HCT116 (cell line): ENCODE data around the gene UMODL1. TPM values are rescaled to one million over a fixed set of nuclear protein-coding genes. Genes with fewer than 3 reads are reported as not detected.

ENCODE experiments used
- ATAC-seq: fragments of 200-7000 bp; cut with Tn5 transposase; 2 replicates; pipeline ENCODE4 v1.9.1; 2020; ENCODE audit warnings: mild to moderate bottlenecking, moderate library complexity
- BruUV-seq: library from RNA; stranded (reverse); fragments of 400-500 nt; replicated peaks from 2 replicates; lab custom pipeline; 2021; lab: Mats Ljungman, UMichigan
- CTCF ChIA-PET: fragments of 300-600 bp; sonication (Branson Sonifier 250); formaldehyde crosslinking; loops from one replicate; lab custom pipeline; 2021; ENCODE audit warnings: antibody characterized with exemption; lab: Charles Lee
- POLR2A ChIA-PET: fragments of 300-600, 350-600 bp; sonication (Branson Sonifier 250); formaldehyde crosslinking; loops from one replicate; lab custom pipeline; 2021; ENCODE audit warnings: antibody characterized with exemption; lab: Charles Lee
- RAD21 ChIA-PET, 2 experiments: fragments of 300-600 bp; sonication (Branson Sonifier 250); formaldehyde crosslinking; loops; one replicate each; lab custom pipeline; 2023; ENCODE audit warnings: low total read pairs in 2 of 2; ENCODE audit not compliant: uncharacterized antibody in 2 of 2, unreplicated experiment in 2 of 2, low non-redundant PET in 1 of 2; lab: Charles Lee
- DNase-seq: peaks from one replicate; pipeline ENCODE4 v3.0.0-alpha.2; 2010; ENCODE audit warnings: low read depth, low spot score
- H2AFZ ChIP-seq: fragments of 200-600 bp; shearing (Covaris generic), sonication (generic); 2 replicates; pipeline ENCODE4 v1.6.1; 2017; ENCODE audit warnings: low read depth, mixed run types, mixed read lengths, antibody characterized with exemption, low read length; ENCODE audit not compliant: poor library complexity, severe bottlenecking
- H3K27ac ChIP-seq: 2 replicates; pipeline ENCODE4 v1.5.1; 2012; ENCODE audit warnings: low read depth, low read length
- H3K27me3 ChIP-seq: fragments of 200-600 bp; sonication (generic); 2 replicates; pipeline ENCODE4 v1.6.1; 2016; ENCODE audit warnings: mixed run types, low read length, mixed read lengths; ENCODE audit not compliant: insufficient read depth
- H3K36me3 ChIP-seq, 2 experiments: fragments of 200-500 bp in 1 of 2; fragments of 200-600 bp in 1 of 2; sonication (Bioruptor generic) in 1 of 2; sonication (generic) in 1 of 2; 2 replicates each; pipeline versions ENCODE4 v1.5.1 to v1.6.1; 2014 to 2016; ENCODE audit warnings: low read length in 2 of 2, inconsistent platforms in 1 of 2, mixed read lengths in 1 of 2, mixed run types in 1 of 2; ENCODE audit not compliant: insufficient read depth in 2 of 2, control insufficient read depth in 1 of 2
- H3K4me1 ChIP-seq, 2 experiments: fragments of 200-600 bp in 1 of 2; sonication (generic) in 1 of 2; 2 replicates each; pipeline versions ENCODE4 v1.5.1 to v1.6.1; 2012 to 2017; ENCODE audit warnings: low read length in 2 of 2, inconsistent platforms in 1 of 2, mild to moderate bottlenecking in 1 of 2, mixed read lengths in 1 of 2, mixed run types in 1 of 2, moderate library complexity in 1 of 2; ENCODE audit not compliant: insufficient read depth in 2 of 2, control insufficient read depth in 1 of 2
- H3K4me2 ChIP-seq: fragments of 200-600 bp; sonication (generic); 2 replicates; pipeline ENCODE4 v1.6.1; 2017; ENCODE audit warnings: mixed run types, low read length, mixed read lengths
- H3K4me3 ChIP-seq, 2 experiments: fragments of 200-600 bp in 1 of 2; sonication (generic) in 1 of 2; replicated peaks in 1 of 2; 2 replicates each; pipeline ENCODE4 v1.5.1; 2011 to 2016; ENCODE audit warnings: low read length in 2 of 2, control low read depth in 1 of 2, low read depth in 1 of 2, mild to moderate bottlenecking in 1 of 2, mixed read lengths in 1 of 2, mixed run types in 1 of 2
- H3K79me2 ChIP-seq: fragments of 200-600 bp; sonication (generic); 2 replicates; pipeline ENCODE4 v1.6.1; 2017; ENCODE audit warnings: mild to moderate bottlenecking, mixed run types, low read length, moderate library complexity, mixed read lengths; ENCODE audit not compliant: insufficient read depth
- H3K9ac ChIP-seq: fragments of 200-600 bp; sonication (generic); 2 replicates; pipeline ENCODE4 v1.6.1; 2016; ENCODE audit warnings: low read length, mixed read lengths
- H3K9me2 ChIP-seq: fragments of 200-600 bp; sonication (generic), shearing (Covaris generic); 2 replicates; pipeline ENCODE4 v1.6.1; 2017; ENCODE audit warnings: mixed run types, mild to moderate bottlenecking, moderate library complexity; ENCODE audit not compliant: insufficient read depth
- H3K9me3 ChIP-seq, 2 experiments: fragments of 200-500 bp in 1 of 2; fragments of 200-600 bp in 1 of 2; sonication (Bioruptor generic) in 1 of 2; sonication (generic) in 1 of 2; 2 replicates each; pipeline ENCODE4 v1.6.1; 2014 to 2017; ENCODE audit warnings: low read length in 2 of 2, mixed read lengths in 2 of 2, inconsistent platforms in 1 of 2, low read depth in 1 of 2, mild to moderate bottlenecking in 1 of 2, mixed run types in 1 of 2, moderate library complexity in 1 of 2; ENCODE audit not compliant: control insufficient read depth in 1 of 2, insufficient read depth in 1 of 2
- H4K20me1 ChIP-seq: fragments of 200-600 bp; sonication (generic), shearing (Covaris generic); 2 replicates; pipeline ENCODE4 v1.6.1; 2017; ENCODE audit warnings: mixed run types, mild to moderate bottlenecking, moderate library complexity; ENCODE audit not compliant: insufficient read depth
- CBX3 ChIP-seq: IDR thresholded peaks from 2 replicates; pipeline ENCODE4 v1.6.1; 2012; ENCODE audit warnings: low read depth
- EGR1 ChIP-seq: IDR thresholded peaks from 2 replicates; pipeline ENCODE4 v1.6.1; 2012; ENCODE audit warnings: low read depth
- POLR2A ChIP-seq: IDR thresholded peaks from 2 replicates; pipeline ENCODE4 v1.7.0; 2011; ENCODE audit warnings: borderline replicate concordance; ENCODE audit not compliant: insufficient read depth, insufficient read length; ENCODE audit errors: extremely low read depth
- POLR2AphosphoS5 ChIP-seq: IDR thresholded peaks from 2 replicates; pipeline ENCODE4 v1.6.1; 2011; ENCODE audit warnings: mild to moderate bottlenecking, low read depth, low read length, moderate library complexity
- SIN3A ChIP-seq: IDR thresholded peaks from 2 replicates; pipeline ENCODE4 v1.6.1; 2012; ENCODE audit warnings: low read depth
- YY1 ChIP-seq: IDR thresholded peaks from 2 replicates; pipeline ENCODE4 v1.6.1; 2011; ENCODE audit warnings: low read length, low read depth, moderate library complexity, mild to moderate bottlenecking; ENCODE audit not compliant: insufficient replicate concordance; ENCODE audit errors: extremely low read depth
- ZBTB33 ChIP-seq: IDR thresholded peaks from 2 replicates; pipeline ENCODE4 v1.6.1; 2011; ENCODE audit warnings: mild to moderate bottlenecking, low read length, moderate library complexity; ENCODE audit not compliant: insufficient replicate concordance; ENCODE audit errors: extremely low read depth
- ZNF274 ChIP-seq: fragments of 200-500 bp; sonication (Bioruptor generic); IDR thresholded peaks from 2 replicates; pipeline ENCODE4 v1.6.1; 2014; ENCODE audit warnings: mild to moderate bottlenecking, low read depth, low read length, inconsistent platforms
- intact Hi-C: fragments of 100-400 bp; cut with micrococcal nuclease; formaldehyde crosslinking; loops from 2 replicates; pipeline ENCODE4 v1.10.0; 2022
- total RNA-seq: library from RNA; stranded (reverse); gene quantifications from one replicate; pipeline ENCODE4 v1.2.1, GENCODE V29; 2021; ENCODE audit not compliant: unreplicated experiment

UMODL1 gene
- total RNA-seq, 1 experiment from 2014 or later = not detected

- Histone ChIP-seq H4K20me1 (no peaks in the 10 kb centered on the region), H3K4me1 (peaks cover 7 to 15% of the 10 kb centered on the region in 2 experiments; a peak in 3 of 4 replicates), H3K9me2 (no peaks in the 10 kb centered on the region), H2AFZ (no peak overlapping the region), H3K4me3 (no peak overlapping the region), H3K4me2 (no peak overlapping the region), H3K27me3 (no peaks in the 10 kb centered on the region), H3K36me3 (no peaks in the 10 kb centered on the region), H3K9me3 (no peaks in the 10 kb centered on the region), H3K27ac (no peak overlapping the region), H3K9ac (no peak overlapping the region), H3K79me2 (no peaks in the 10 kb centered on the region)
- DNase-seq (no peak), ATAC-seq (no peak)
- no TSS peak for BruUV-seq
- TF ChIP-seq CBX3 = no peak
- TF ChIP-seq EGR1 = no peak
- TF ChIP-seq YY1 = no peak
- no peak for TF ChIP-seq POLR2A
- no peak for TF ChIP-seq ZBTB33
- TF ChIP-seq ZNF274 = no peak
- TF ChIP-seq SIN3A = no peak
- TF ChIP-seq POLR2AphosphoS5 = no peak
- intact Hi-C loops = no loop called here
- ChIA-PET RAD21 (interaction anchor here in 1 of 2 experiments (0.7 kb wide), 1 partner anchor 167 kb away, joined by 4 read pairs; no protein-coding TSS in a partner anchor), CTCF (interaction anchor here (0.6 to 2.0 kb wide), 3 partner anchors 9 to 12 kb away, joined by 3 to 7 read pairs (median 6); no protein-coding TSS in a partner anchor), POLR2A (no interaction called here)
Measured at GRCh38 chr21:42129300-42130266, 58.5 kb downstream of the UMODL1 start.
